HG02571 (cell line): Measurements from ENCODE around the gene TJP1.
"Not testable (repeated sequence)": the region's sequence is repeated elsewhere in the genome, so short reads cannot be mapped to it uniquely, and the experiment has no call there.

Source experiments
- ATAC-seq: cut with Tn5 transposase; IDR thresholded peaks from one replicate; pipeline ENCODE4 v1.9.1; 2021; ENCODE audit warnings: mild to moderate bottlenecking, moderate library complexity; ENCODE audit not compliant: unreplicated experiment

Gene TJP1

DNA sequence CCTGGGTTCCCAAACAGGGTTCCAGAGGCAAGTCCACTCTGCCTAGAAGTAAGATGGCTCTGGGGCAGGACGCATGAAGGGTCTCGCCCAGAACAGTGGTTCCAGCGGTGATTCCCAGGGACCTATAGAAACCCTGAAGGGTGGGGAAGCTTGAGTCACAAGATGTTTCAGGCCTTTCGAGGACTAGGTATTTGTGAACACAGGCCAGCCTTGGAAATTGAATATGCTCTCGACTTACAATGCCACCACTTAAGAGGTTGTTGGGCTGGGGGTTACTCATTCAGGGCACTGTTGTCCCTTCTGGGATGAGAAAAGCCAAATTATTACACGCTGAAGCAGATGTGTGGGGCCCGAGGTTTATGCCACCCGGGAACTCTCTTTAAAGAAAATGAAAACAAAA lies 152.0 kb downstream of the TJP1 start:
- ATAC-seq: no peak

DNA sequence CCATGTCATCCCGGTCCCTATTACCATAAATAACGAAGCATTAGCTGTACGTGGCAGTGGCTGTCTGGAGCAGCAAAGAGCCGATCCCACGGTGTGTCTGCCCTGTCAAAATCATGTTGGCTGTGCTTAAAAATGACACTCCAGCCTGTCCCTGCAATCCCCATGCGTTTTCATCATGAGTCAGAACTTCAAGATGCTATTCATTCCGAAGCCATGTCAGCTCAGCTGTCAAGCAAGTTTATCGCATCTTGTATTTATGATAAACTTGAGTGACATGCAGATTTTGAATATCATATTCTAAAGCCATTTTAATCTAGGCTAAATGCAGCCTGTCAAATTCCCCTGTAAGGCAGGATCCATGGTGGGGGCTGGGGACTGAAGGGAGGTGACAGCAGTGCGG lies 152.4 kb downstream of the TJP1 start:
- no peak for ATAC-seq

DNA sequence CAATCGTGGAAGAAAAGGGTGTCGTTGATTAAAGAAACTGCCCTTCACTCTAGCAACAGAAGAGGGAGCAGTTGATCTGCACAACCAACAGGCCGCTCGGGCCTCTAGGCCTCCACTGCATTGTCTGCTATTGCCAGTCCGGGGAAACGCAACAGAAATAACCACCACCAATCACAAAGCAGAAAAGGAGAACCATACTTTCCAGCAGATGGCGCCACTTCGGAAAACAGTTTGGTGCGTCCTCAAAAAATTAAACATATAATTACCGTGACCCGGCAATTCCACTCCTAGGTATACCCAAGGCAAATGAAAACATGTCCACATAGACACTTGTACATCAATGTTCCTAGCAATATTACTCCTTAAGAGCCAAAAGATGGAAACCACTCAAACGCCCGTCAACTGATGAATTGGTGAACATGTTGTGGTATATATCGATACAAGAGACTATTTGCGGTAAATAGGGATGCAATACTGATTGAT lies 154.1 kb downstream of the TJP1 start:
- ATAC-seq: no peak

GRCh38 chr15:29666241-29666640 lies 156.0 kb downstream of the TJP1 start:
- ATAC-seq: no peak

DNA sequence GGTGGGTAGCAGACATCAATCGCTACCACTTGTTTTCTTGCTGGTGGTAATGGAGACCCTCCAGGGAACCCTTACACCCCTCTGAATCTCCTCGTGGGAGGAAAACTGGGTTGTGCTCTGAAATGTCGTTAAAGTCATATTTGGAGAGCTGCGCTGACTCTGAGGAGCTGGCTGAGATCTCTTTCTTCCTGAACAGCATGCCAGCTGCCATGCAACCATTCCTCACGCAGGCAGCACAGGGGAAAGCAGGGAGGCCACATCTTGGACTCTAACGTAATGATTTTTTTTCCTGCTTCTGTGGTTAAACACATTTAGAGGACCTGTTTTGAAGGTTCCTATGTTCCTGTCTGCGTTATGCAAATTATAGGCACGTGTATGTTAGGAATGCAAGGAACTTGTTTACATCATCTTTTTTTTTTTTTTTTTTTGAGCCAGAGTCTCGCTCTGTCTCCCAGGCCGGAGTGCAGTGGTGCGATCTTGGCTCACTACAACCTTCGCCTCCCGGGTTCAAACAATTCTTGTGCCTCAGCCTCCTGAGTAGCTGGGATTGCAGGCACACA lies 156.7 kb downstream of the TJP1 start:
- ATAC-seq: no peak

DNA sequence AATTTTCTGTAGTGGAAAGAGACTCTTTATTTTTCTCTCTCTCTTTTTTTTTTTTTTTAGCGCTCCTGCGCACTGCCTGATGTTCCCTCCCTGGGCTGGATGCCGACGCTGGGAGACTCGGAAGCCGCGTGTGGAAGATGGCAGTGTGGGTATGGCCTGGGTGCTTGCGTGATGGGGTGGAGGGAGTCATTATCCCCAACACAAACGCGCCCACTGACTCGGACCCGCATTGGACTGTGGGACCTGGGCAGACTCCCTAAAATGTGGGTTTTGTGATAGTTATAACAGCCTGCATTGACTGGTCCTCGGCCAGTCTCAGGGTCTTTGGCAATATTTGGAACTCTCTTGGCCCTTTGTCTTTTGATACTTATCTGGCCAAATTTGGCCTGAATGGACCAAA lies 157.9 kb downstream of the TJP1 start:
- ATAC-seq: no peak

GRCh38 chr15:29657476-29657817 lies 164.8 kb downstream of the TJP1 start:
- ATAC-seq: not testable (repeated sequence)

GRCh38 chr15:29656636-29657475 lies 165.4 kb downstream of the TJP1 start:
- ATAC-seq: no peak

DNA sequence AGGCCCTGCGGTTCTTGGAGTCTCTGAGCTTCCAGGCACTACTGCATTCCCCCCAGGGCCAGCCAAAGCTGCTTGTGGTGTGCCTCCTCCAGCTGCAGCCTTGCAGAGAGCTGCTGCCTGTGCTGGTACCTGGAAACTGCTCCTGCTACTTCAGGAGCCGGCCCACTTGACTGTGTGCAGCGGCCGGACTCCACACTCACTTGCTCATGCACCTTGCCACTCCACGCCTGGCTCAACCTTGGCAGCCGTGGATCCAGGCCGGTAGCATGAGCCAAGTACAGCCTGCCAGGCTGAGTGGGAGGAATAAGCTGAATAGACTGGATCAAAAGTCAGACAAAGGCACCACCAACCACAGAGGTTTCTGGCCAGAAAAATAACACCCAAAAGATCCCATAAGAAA lies 169.7 kb downstream of the TJP1 start:
- ATAC-seq: no peak

- ATAC-seq: no peak
These were observed 170.6 kb downstream of the TJP1 start for GRCh38 chr15:29651476-29652233.
